ENCODE measurements around the gene ANGPTL1.

DNA sequence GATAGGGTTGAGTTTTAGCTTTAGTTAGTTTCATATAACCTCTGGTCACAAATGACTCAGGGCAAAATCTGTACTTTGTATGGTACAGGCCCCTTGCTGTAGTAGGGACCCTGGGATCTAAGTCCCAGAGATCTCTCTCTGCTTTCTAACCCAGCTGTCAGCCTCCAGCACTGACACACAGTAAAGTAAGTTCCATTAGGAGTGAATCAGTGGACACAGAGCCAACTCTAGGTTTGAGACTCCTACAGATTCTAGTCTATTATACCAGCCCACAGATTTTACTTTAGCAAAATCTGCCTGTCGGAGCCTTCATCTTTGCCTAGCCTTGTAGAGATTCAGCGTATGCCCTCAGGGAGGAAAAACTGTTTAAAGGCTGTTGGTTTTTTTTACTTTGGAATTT lies 52.5 kb downstream of the ANGPTL1 start:
- no peak for TF ChIP-seq EZH2 (IDR thresholded peaks at IDR 0.05; ENCODE audit: low read depth, unreplicated experiment)
- no peak for TF ChIP-seq POLR2AphosphoS5 (IDR thresholded peaks at IDR 0.05; ENCODE audit: low read depth)
- TF ChIP-seq, protein P1, sequence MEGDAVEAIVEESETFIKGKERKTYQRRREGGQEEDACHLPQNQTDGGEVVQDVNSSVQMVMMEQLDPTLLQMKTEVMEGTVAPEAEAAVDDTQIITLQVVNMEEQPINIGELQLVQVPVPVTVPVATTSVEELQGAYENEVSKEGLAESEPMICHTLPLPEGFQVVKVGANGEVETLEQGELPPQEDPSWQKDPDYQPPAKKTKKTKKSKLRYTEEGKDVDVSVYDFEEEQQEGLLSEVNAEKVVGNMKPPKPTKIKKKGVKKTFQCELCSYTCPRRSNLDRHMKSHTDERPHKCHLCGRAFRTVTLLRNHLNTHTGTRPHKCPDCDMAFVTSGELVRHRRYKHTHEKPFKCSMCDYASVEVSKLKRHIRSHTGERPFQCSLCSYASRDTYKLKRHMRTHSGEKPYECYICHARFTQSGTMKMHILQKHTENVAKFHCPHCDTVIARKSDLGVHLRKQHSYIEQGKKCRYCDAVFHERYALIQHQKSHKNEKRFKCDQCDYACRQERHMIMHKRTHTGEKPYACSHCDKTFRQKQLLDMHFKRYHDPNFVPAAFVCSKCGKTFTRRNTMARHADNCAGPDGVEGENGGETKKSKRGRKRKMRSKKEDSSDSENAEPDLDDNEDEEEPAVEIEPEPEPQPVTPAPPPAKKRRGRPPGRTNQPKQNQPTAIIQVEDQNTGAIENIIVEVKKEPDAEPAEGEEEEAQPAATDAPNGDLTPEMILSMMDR (conservative IDR thresholded peaks at IDR 0.05; ENCODE audit: low read depth in 2 of 2): no peak
- no peak for TF ChIP-seq EZH2phosphoT487 (IDR thresholded peaks at IDR 0.05; ENCODE audit: unreplicated experiment)
- TF ChIP-seq, protein P2, sequence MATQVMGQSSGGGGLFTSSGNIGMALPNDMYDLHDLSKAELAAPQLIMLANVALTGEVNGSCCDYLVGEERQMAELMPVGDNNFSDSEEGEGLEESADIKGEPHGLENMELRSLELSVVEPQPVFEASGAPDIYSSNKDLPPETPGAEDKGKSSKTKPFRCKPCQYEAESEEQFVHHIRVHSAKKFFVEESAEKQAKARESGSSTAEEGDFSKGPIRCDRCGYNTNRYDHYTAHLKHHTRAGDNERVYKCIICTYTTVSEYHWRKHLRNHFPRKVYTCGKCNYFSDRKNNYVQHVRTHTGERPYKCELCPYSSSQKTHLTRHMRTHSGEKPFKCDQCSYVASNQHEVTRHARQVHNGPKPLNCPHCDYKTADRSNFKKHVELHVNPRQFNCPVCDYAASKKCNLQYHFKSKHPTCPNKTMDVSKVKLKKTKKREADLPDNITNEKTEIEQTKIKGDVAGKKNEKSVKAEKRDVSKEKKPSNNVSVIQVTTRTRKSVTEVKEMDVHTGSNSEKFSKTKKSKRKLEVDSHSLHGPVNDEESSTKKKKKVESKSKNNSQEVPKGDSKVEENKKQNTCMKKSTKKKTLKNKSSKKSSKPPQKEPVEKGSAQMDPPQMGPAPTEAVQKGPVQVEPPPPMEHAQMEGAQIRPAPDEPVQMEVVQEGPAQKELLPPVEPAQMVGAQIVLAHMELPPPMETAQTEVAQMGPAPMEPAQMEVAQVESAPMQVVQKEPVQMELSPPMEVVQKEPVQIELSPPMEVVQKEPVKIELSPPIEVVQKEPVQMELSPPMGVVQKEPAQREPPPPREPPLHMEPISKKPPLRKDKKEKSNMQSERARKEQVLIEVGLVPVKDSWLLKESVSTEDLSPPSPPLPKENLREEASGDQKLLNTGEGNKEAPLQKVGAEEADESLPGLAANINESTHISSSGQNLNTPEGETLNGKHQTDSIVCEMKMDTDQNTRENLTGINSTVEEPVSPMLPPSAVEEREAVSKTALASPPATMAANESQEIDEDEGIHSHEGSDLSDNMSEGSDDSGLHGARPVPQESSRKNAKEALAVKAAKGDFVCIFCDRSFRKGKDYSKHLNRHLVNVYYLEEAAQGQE (IDR thresholded peaks at IDR 0.05; ENCODE audit: unreplicated experiment): no peak
- TF ChIP-seq STAT1 (IDR thresholded peaks at IDR 0.05; ENCODE audit: unreplicated experiment): no peak

All from GM23338 (cell line).